Measurements from ENCODE around the gene ZBTB7B. TPM values are rescaled to one million over a fixed set of nuclear protein-coding genes. Genes with fewer than 3 reads are reported as not detected.

The ZBTB7B gene
- total RNA-seq, result 100 to 1,000 TPM in 1 of 5 experiments, 10 to 100 TPM in 4; 42.7 to 139 (median 61.0) TPM
- polyA plus RNA-seq, result 1 to 10 TPM; 3.0 to 6.7 TPM
- total RNA-seq, result 56.7 reads per million, percentile 74 among the genes with 10 or more reads in this experiment

GRCh38 chr1:155002464-155003226 is at the start of gene ZBTB7B:
ZBTB7B (plus strand) TSS chr1:155002802; CDS start chr1:155014661, 11,859 bp downstream.
- Mint-ChIP-seq H3K27me3 (no peaks in the 10 kb centered on the region), H3K4me3 (peak within 1 kb of the TSS; percentile 92 to 100 (median 98)), H3K36me3 (peaks cover 0 to 17% (median 0%) of the 10 kb centered on the region in 5 donors), H3K9me3 (peaks cover 0 to 2% (median 0%) of the 10 kb centered on the region in 11 donors), H3K27ac (peak within 1 kb of the TSS; percentile 89 to 99 (median 95)), H3K4me1 (peaks cover 26 to 64% (median 52%) of the 10 kb centered on the region in 7 donors)
- ChIA-PET POLR2A (interaction anchor here (0.6 to 18.2 kb wide), 6 partner anchors 13 to 48 kb away, joined by 3 to 270 read pairs (median 11); partner anchors contain the start of genes FLAD1, PBXIP1 and PYGO2), CTCF (interaction anchor here (0.6 to 17.9 kb wide), 2 partner anchors 12 to 18 kb away, joined by 3 to 291 read pairs; no protein-coding TSS in a partner anchor)
- peaks cover 0 to 8% (median 0%) of the 10 kb centered on the region in 3 experiments for H3K36me3 ChIP-seq (ENCODE audit: control insufficient read depth in 2 of 3, insufficient read depth in 3 of 3, low read length in 3 of 3)
- no peaks in the 10 kb centered on the region for H3K27me3 ChIP-seq (ENCODE audit: control insufficient read depth in 2 of 2, insufficient read depth in 2 of 2, low read length in 2 of 2)
- DNase-seq, result no peak
- H3K4me1 ChIP-seq (ENCODE audit: control insufficient read depth in 2 of 2, insufficient read depth in 2 of 2, low read length in 2 of 2), result peaks cover 29 to 48% of the 10 kb centered on the region in 2 donors
- intact Hi-C loops (cut with micrococcal nuclease), result loop anchor here (1.0 to 10.0 kb wide), 16 partner anchors 8 to 1502 kb away; partner anchors contain the start of genes EFNA4 (in 2 of the 2), ATP8B2 (in 1 of the 2), CKS1B (in 1 of the 2) and FLAD1 (in 1 of the 2)
- peak within 1 kb of the TSS; percentile 88 for H3K27ac ChIP-seq (ENCODE audit: low read depth, low read length)
- H3K4me3 ChIP-seq (ENCODE audit: low read length), result peak within 1 kb of the TSS; percentile 95
- H3K9me3 ChIP-seq (ENCODE audit: control insufficient read depth in 2 of 3, low read length in 3 of 3), result no peaks in the 10 kb centered on the region
- ATAC-seq, result peak; percentile 12

- POLR2A ChIA-PET, result interaction anchor here (0.7 to 13.7 kb wide), 4 partner anchors 17 to 61 kb away, joined by 3 to 160 read pairs (median 114); partner anchors contain the start of genes CKS1B, PMVK and SHC1
- peaks cover 9 to 31% (median 10%) of the 10 kb centered on the region in 3 experiments for H3K36me3 ChIP-seq (ENCODE audit: control insufficient read depth in 2 of 3, insufficient read depth in 3 of 3, low read length in 3 of 3)
- peak overlapping the region; percentile 96 for H3K27ac ChIP-seq (ENCODE audit: low read depth, low read length)
- CTCF ChIA-PET, result interaction anchor here (1.4 to 9.3 kb wide), 2 partner anchors 23 to 63 kb away, joined by 4 to 101 read pairs; no protein-coding TSS in a partner anchor
- ATAC-seq (no peak), DNase-seq (no peak)
- Mint-ChIP-seq H3K4me1 (peaks cover 58 to 84% (median 76%) of the 10 kb centered on the region in 7 donors), H3K27me3 (no peaks in the 10 kb centered on the region), H3K4me3 (peak overlapping the region; percentile 92 to 99 (median 98)), H3K27ac (peak overlapping the region; percentile 97 to 100 (median 99)), H3K9me3 (peaks cover 0 to 4% (median 0%) of the 10 kb centered on the region in 11 donors), H3K36me3 (peaks cover 4 to 31% (median 8%) of the 10 kb centered on the region in 5 donors)
- H3K4me1 ChIP-seq (ENCODE audit: control insufficient read depth in 2 of 2, insufficient read depth in 2 of 2, low read length in 2 of 2), result peaks cover 55% of the 10 kb centered on the region in 2 donors
- no peaks in the 10 kb centered on the region for H3K27me3 ChIP-seq (ENCODE audit: control insufficient read depth in 2 of 2, insufficient read depth in 2 of 2, low read length in 2 of 2)
- H3K9me3 ChIP-seq (ENCODE audit: control insufficient read depth in 2 of 3, low read length in 3 of 3), result no peaks in the 10 kb centered on the region
- intact Hi-C loops (cut with micrococcal nuclease), result loop anchor here in 1 of 2 donors (2.0 to 10.0 kb wide), 3 partner anchors 395 to 989 kb away; partner anchors contain the start of genes CREB3L4, IL6R, SLC39A1 and UBE2Q1
- H3K4me3 ChIP-seq (ENCODE audit: low read length), result peak overlapping the region; percentile 92
These were observed 49.0 kb upstream of the ZBTB7B start for GRCh38 chr1:154953611-154954038.

- no peak for ATAC-seq
- DNase-seq, result no peak
- Mint-ChIP-seq H3K4me3 (peak overlapping the region; percentile 92 to 99 (median 98)), H3K27ac (peak overlapping the region; percentile 97 to 100 (median 99)), H3K36me3 (peaks cover 4 to 27% (median 6%) of the 10 kb centered on the region in 5 donors), H3K9me3 (peaks cover 0 to 4% (median 0%) of the 10 kb centered on the region in 11 donors), H3K4me1 (peaks cover 56 to 80% (median 74%) of the 10 kb centered on the region in 7 donors), H3K27me3 (no peaks in the 10 kb centered on the region)
- H3K36me3 ChIP-seq (ENCODE audit: control insufficient read depth in 2 of 3, insufficient read depth in 3 of 3, low read length in 3 of 3), result peaks cover 8 to 37% (median 9%) of the 10 kb centered on the region in 3 experiments
- H3K9me3 ChIP-seq (ENCODE audit: control insufficient read depth in 2 of 3, low read length in 3 of 3), result no peaks in the 10 kb centered on the region
- POLR2A ChIA-PET, result interaction anchor here (0.5 to 13.7 kb wide), 17 partner anchors 10 to 251 kb away, joined by 3 to 160 read pairs (median 5); partner anchors contain the start of genes CKS1B, FLAD1, KRTCAP2 and PMVK
- intact Hi-C loops (cut with micrococcal nuclease), result loop anchor here in 1 of 2 donors (2.0 to 10.0 kb wide), 3 partner anchors 396 to 990 kb away; partner anchors contain the start of genes CREB3L4, IL6R, SLC39A1 and UBE2Q1
- H3K27ac ChIP-seq (ENCODE audit: low read depth, low read length), result peak overlapping the region; percentile 96
- CTCF ChIA-PET, result interaction anchor here (0.5 to 9.3 kb wide), 11 partner anchors 18 to 398 kb away, joined by 3 to 101 read pairs (median 6); partner anchors contain the start of genes EFNA4, KRTCAP2 and PMVK
- peaks cover 55 to 56% of the 10 kb centered on the region in 2 donors for H3K4me1 ChIP-seq (ENCODE audit: control insufficient read depth in 2 of 2, insufficient read depth in 2 of 2, low read length in 2 of 2)
- H3K27me3 ChIP-seq (ENCODE audit: control insufficient read depth in 2 of 2, insufficient read depth in 2 of 2, low read length in 2 of 2), result no peaks in the 10 kb centered on the region
- peak overlapping the region; percentile 92 for H3K4me3 ChIP-seq (ENCODE audit: low read length)
These were observed 48.1 kb upstream of the ZBTB7B start for GRCh38 chr1:154954541-154954940.

- intact Hi-C loops (cut with micrococcal nuclease), result loop anchor here (1.0 to 10.0 kb wide), 13 partner anchors 18 to 990 kb away; partner anchors contain the start of genes CKS1B (in 2 of the 2), UBE2Q1 (in 2 of the 2), ADAR (in 1 of the 2) and CREB3L4 (in 1 of the 2)
- CTCF ChIA-PET, result interaction anchor here (0.6 to 9.3 kb wide), 19 partner anchors 17 to 1258 kb away, joined by 3 to 101 read pairs (median 5); partner anchors contain the start of genes EFNA4, KRTCAP2, PMF1 and PMVK
- peak overlapping the region; percentile 92 to 99 (median 98) for H3K4me3 Mint-ChIP-seq
These were observed 47.4 kb upstream of the ZBTB7B start for GRCh38 chr1:154955039-154955717.

GRCh38 chr1:154955718-154956543 is 46.7 kb upstream of the ZBTB7B start, which contains the start of gene PBXIP1:
PBXIP1 (minus strand) TSS chr1:154956099; CDS start chr1:154953721, 2,378 bp downstream.
- intact Hi-C loops (cut with micrococcal nuclease), result loop anchor here (1.0 to 10.0 kb wide), 14 partner anchors 18 to 991 kb away; partner anchors contain the start of genes CKS1B (in 2 of the 2), FLAD1 (in 2 of the 2), UBE2Q1 (in 2 of the 2) and ADAR (in 1 of the 2)
- Mint-ChIP-seq H3K4me1 (peaks cover 59 to 87% (median 76%) of the 10 kb centered on the region in 7 donors), H3K27ac (peak within 1 kb of the TSS; percentile 97 to 100 (median 99)), H3K36me3 (peaks cover 0 to 20% (median under 1%) of the 10 kb centered on the region in 5 donors), H3K9me3 (peaks cover 0 to 4% (median 0%) of the 10 kb centered on the region in 11 donors), H3K27me3 (no peaks in the 10 kb centered on the region), H3K4me3 (peak within 1 kb of the TSS; percentile 92 to 99 (median 98))
- Histone ChIP-seq H3K4me1 (ENCODE audit: control insufficient read depth in 2 of 2, insufficient read depth in 2 of 2, low read length in 2 of 2) (peaks cover 53 to 54% of the 10 kb centered on the region in 2 donors), H3K9me3 (ENCODE audit: control insufficient read depth in 2 of 3, low read length in 3 of 3) (no peaks in the 10 kb centered on the region), H3K27ac (ENCODE audit: low read depth, low read length) (peak within 1 kb of the TSS; percentile 96), H3K27me3 (ENCODE audit: control insufficient read depth in 2 of 2, insufficient read depth in 2 of 2, low read length in 2 of 2) (no peaks in the 10 kb centered on the region), H3K36me3 (ENCODE audit: control insufficient read depth in 2 of 3, insufficient read depth in 3 of 3, low read length in 3 of 3) (peaks cover 0 to 31% (median 4%) of the 10 kb centered on the region in 3 experiments), H3K4me3 (ENCODE audit: low read length) (peak within 1 kb of the TSS; percentile 92)
- CTCF ChIA-PET, result interaction anchor here (0.6 to 9.3 kb wide), 19 partner anchors 18 to 1257 kb away, joined by 3 to 101 read pairs (median 5); partner anchors contain the start of genes KRTCAP2, PMF1 and PMVK
- POLR2A ChIA-PET, result interaction anchor here (0.5 to 13.7 kb wide), 29 partner anchors 8 to 571 kb away, joined by 3 to 160 read pairs (median 4); partner anchors contain the start of genes CKS1B, FLAD1, KRTCAP2 and PMVK
- ATAC-seq (peak; percentile 58), DNase-seq (peak; percentile 56 to 95 (median 92))

More at GRCh38 chr1:154955039-154955717, 47.4 kb upstream of the ZBTB7B start:
- POLR2A ChIA-PET, result interaction anchor here (0.6 to 13.7 kb wide), 26 partner anchors 9 to 570 kb away, joined by 3 to 160 read pairs (median 5); partner anchors contain the start of genes CKS1B, FLAD1, KRTCAP2 and PMVK
- peak; percentile 89 for ATAC-seq
- DNase-seq, result peak; percentile 61 to 99 (median 95)
- Histone ChIP-seq H3K9me3 (ENCODE audit: control insufficient read depth in 2 of 3, low read length in 3 of 3) (no peaks in the 10 kb centered on the region), H3K4me3 (ENCODE audit: low read length) (peak overlapping the region; percentile 92), H3K27ac (ENCODE audit: low read depth, low read length) (peak overlapping the region; percentile 96), H3K36me3 (ENCODE audit: control insufficient read depth in 2 of 3, insufficient read depth in 3 of 3, low read length in 3 of 3) (peaks cover 8 to 38% (median 9%) of the 10 kb centered on the region in 3 experiments), H3K4me1 (ENCODE audit: control insufficient read depth in 2 of 2, insufficient read depth in 2 of 2, low read length in 2 of 2) (peaks cover 55 to 56% of the 10 kb centered on the region in 2 donors), H3K27me3 (ENCODE audit: control insufficient read depth in 2 of 2, insufficient read depth in 2 of 2, low read length in 2 of 2) (no peaks in the 10 kb centered on the region)
- H3K27me3 Mint-ChIP-seq, result no peaks in the 10 kb centered on the region
- H3K4me1 Mint-ChIP-seq, result peaks cover 59 to 86% (median 77%) of the 10 kb centered on the region in 7 donors
- peaks cover 0 to 4% (median 0%) of the 10 kb centered on the region in 11 donors for H3K9me3 Mint-ChIP-seq
- H3K36me3 Mint-ChIP-seq, result peaks cover 4 to 27% (median 6%) of the 10 kb centered on the region in 5 donors
- H3K27ac Mint-ChIP-seq, result peak overlapping the region; percentile 97 to 100 (median 99)

Measured in naive thymus-derived CD4-positive, alpha-beta T cell (primary cell).